Fibroblast of lung (primary cell): ENCODE measurements around the gene NCR1. TPM values are rescaled to one million over a fixed set of nuclear protein-coding genes. Genes with fewer than 3 reads are reported as not detected.

Experiments
- DNase-seq, 2 donors: peaks; one replicate each; pipeline versions ENCODE4 v3.0.0 to v3.0.0-alpha.2; 2010; ENCODE audit warnings: low read depth in 2 of 2
- H2AFZ ChIP-seq: 2 replicates; pipeline ENCODE4 v1.5.1; 2012; ENCODE audit warnings: low read length, control low read depth, inconsistent platforms
- H3K27ac ChIP-seq: 2 replicates; pipeline ENCODE4 v1.5.1; 2011; ENCODE audit warnings: low read length, control low read depth; ENCODE audit not compliant: insufficient read depth
- H3K27me3 ChIP-seq: 2 replicates; pipeline ENCODE4 v1.5.1; 2011; ENCODE audit warnings: mild to moderate bottlenecking, low read length; ENCODE audit not compliant: control insufficient read depth, insufficient read depth
- H3K36me3 ChIP-seq: 2 replicates; pipeline ENCODE4 v1.5.1; 2011; ENCODE audit warnings: low read length; ENCODE audit not compliant: control insufficient read depth, insufficient read depth
- H3K4me1 ChIP-seq: 2 replicates; pipeline ENCODE4 v1.5.1; 2011; ENCODE audit warnings: low read length; ENCODE audit not compliant: control insufficient read depth, insufficient read depth; ENCODE audit errors: extremely low read depth
- H3K4me2 ChIP-seq: 2 replicates; pipeline ENCODE4 v1.5.1; 2011; ENCODE audit warnings: low read length, control low read depth; ENCODE audit not compliant: insufficient read depth; ENCODE audit errors: extremely low read depth
- H3K4me3 ChIP-seq, 4 experiments: fragments of 200-600 bp in 1 of 4; sonication (generic) in 1 of 4; replicated peaks in 1 of 4; 2 replicates each; pipeline ENCODE4 v1.5.1; 2011 to 2016; ENCODE audit warnings: low read length in 4 of 4, low read depth in 3 of 4, mild to moderate bottlenecking in 3 of 4, control low read depth in 2 of 4, inconsistent platforms in 1 of 4, mixed read lengths in 1 of 4; ENCODE audit not compliant: insufficient read depth in 1 of 4; ENCODE audit errors: control extremely low read depth in 1 of 4
- H3K79me2 ChIP-seq: 2 replicates; pipeline ENCODE4 v1.5.1; 2012; ENCODE audit warnings: mild to moderate bottlenecking, low read length, inconsistent platforms; ENCODE audit not compliant: control insufficient read depth, insufficient read depth
- H3K9ac ChIP-seq: 2 replicates; pipeline ENCODE4 v1.5.1; 2011; ENCODE audit warnings: mild to moderate bottlenecking, low read length, control low read depth; ENCODE audit not compliant: insufficient read depth
- H3K9me3 ChIP-seq: 2 replicates; pipeline ENCODE4 v1.5.1; 2012; ENCODE audit warnings: low read depth, low read length; ENCODE audit not compliant: control insufficient read depth, insufficient read depth
- H4K20me1 ChIP-seq: 2 replicates; pipeline ENCODE4 v1.5.1; 2011; ENCODE audit warnings: low read length; ENCODE audit not compliant: control insufficient read depth, insufficient read depth; ENCODE audit errors: extremely low read depth
- EZH2 ChIP-seq: IDR thresholded peaks from 2 replicates; pipeline ENCODE4 v1.5.1; 2012; ENCODE audit warnings: low read length, control low read depth, mild to moderate bottlenecking; ENCODE audit errors: missing control alignments
- polyA plus RNA-seq, 2 donors: library from polyadenylated mRNA; depleted of rRNA in 1 of 2; stranded (reverse) in 1 of 2; unstranded in 1 of 2; fragments of >200 nt; gene quantifications; 2 replicates each; pipeline ENCODE4 v1.2.1, GENCODE V29; 2011 to 2012; ENCODE audit warnings: missing spikeins in 1 of 2
- total RNA-seq: library from RNA; depleted of rRNA; stranded (reverse); fragments of >200 nt; gene quantifications from 2 replicates; pipeline ENCODE4 v1.2.1, GENCODE V29; 2014
- TF ChIP-seq, protein P1 (sequence below), 2 donors: IDR thresholded peaks in 1 of 2; conservative IDR thresholded peaks in 1 of 2; 1 replicate in 1 of 2; 2 replicates in 1 of 2; pipeline ENCODE4 v1.5.1; 2011 to 2012; ENCODE audit warnings: low read length in 2 of 2, control low read depth in 1 of 2, inconsistent platforms in 1 of 2, low read depth in 1 of 2, mild to moderate bottlenecking in 1 of 2

Gene NCR1
- total and polyA plus RNA-seq, 2 donors (not counting 1 experiment from before 2014, with no cell fraction given), result not detected

DNA sequence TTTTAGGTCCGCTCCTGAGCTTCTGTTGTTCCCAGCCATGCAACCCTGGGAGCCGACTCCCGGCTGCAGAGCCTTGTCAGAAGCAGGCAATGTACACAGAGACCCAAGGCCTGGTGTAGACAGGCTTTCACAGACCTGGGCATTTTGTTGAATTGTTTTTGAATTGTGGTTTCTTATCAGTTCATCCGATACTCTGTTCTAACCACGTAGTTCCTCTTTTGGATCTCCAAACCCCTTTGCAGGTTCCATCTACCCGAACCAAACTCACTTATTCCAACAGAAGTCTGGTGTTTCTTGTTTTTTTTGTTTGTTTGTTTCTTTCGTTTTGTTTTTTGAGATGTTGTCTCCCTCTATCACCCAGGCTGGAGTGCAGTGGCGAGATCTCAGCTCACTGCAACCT lies 53.9 kb downstream of the NCR1 start:
- Histone ChIP-seq H2AFZ (no peak overlapping the region), H3K9ac (no peak overlapping the region), H3K4me3 (no peak overlapping the region), H3K9me3 (no peaks in the 10 kb centered on the region), H3K79me2 (no peaks in the 10 kb centered on the region), H3K4me2 (no peak overlapping the region), H3K27ac (no peak overlapping the region), H3K27me3 (no peaks in the 10 kb centered on the region), H3K36me3 (no peaks in the 10 kb centered on the region), H3K4me1 (no peaks in the 10 kb centered on the region), H4K20me1 (no peaks in the 10 kb centered on the region)
- TF ChIP-seq, protein P1, sequence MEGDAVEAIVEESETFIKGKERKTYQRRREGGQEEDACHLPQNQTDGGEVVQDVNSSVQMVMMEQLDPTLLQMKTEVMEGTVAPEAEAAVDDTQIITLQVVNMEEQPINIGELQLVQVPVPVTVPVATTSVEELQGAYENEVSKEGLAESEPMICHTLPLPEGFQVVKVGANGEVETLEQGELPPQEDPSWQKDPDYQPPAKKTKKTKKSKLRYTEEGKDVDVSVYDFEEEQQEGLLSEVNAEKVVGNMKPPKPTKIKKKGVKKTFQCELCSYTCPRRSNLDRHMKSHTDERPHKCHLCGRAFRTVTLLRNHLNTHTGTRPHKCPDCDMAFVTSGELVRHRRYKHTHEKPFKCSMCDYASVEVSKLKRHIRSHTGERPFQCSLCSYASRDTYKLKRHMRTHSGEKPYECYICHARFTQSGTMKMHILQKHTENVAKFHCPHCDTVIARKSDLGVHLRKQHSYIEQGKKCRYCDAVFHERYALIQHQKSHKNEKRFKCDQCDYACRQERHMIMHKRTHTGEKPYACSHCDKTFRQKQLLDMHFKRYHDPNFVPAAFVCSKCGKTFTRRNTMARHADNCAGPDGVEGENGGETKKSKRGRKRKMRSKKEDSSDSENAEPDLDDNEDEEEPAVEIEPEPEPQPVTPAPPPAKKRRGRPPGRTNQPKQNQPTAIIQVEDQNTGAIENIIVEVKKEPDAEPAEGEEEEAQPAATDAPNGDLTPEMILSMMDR (conservative IDR thresholded peaks at IDR 0.05 in 1 of 2, IDR thresholded peaks at IDR 0.05 in 1 of 2; ENCODE audit: low read depth in 1 of 2, low read length in 2 of 2), result no peak
- no peak for TF ChIP-seq EZH2
- DNase-seq, result no peak

Other genes with a start within 250 kb of the NCR1 start
- gene LILRB4, start 243.2 kb upstream of the NCR1 start, total RNA-seq, result not detected in 2 replicates
- gene LILRB4, start 243.2 kb upstream of the NCR1 start, polyA plus RNA-seq, result not detected in 2 replicates
- gene KIR3DL3, start 181.7 kb upstream of the NCR1 start, total RNA-seq, result not detected in 2 replicates
- not detected in 2 replicates for gene KIR3DL3, start 181.7 kb upstream of the NCR1 start, polyA plus RNA-seq
- gene KIR2DL3, start 167.6 kb upstream of the NCR1 start, total RNA-seq, result not detected in 2 replicates
- not detected in 2 replicates for gene KIR2DL3, start 167.6 kb upstream of the NCR1 start, polyA plus RNA-seq
- not detected in 2 replicates for gene KIR2DL1, start 136.4 kb upstream of the NCR1 start, total RNA-seq
- not detected in 2 replicates for gene KIR2DL1, start 136.4 kb upstream of the NCR1 start, polyA plus RNA-seq
- gene KIR2DL4, start 102.5 kb upstream of the NCR1 start, total RNA-seq, result not detected in 2 replicates
- gene KIR2DL4, start 102.5 kb upstream of the NCR1 start, polyA plus RNA-seq, result not detected in 2 replicates
- not detected in 2 replicates for gene KIR3DL1, start 89.7 kb upstream of the NCR1 start, total RNA-seq
- not detected in 2 replicates for gene KIR3DL1, start 89.7 kb upstream of the NCR1 start, polyA plus RNA-seq
- gene KIR2DS4, start 73.5 kb upstream of the NCR1 start, total RNA-seq, result not detected in 2 replicates
- not detected in 2 replicates for gene KIR2DS4, start 73.5 kb upstream of the NCR1 start, polyA plus RNA-seq
- not detected in 2 replicates for gene KIR3DL2, start 55.7 kb upstream of the NCR1 start, total RNA-seq
- gene KIR3DL2, start 55.7 kb upstream of the NCR1 start, polyA plus RNA-seq, result not detected in 2 replicates
- gene FCAR, start 31.9 kb upstream of the NCR1 start, total RNA-seq, result not detected in 2 replicates
- gene FCAR, start 31.9 kb upstream of the NCR1 start, polyA plus RNA-seq, result not detected in 2 replicates
- gene NLRP7, start 41.4 kb downstream of the NCR1 start, total RNA-seq, result not detected in 2 replicates
- not detected in 2 replicates for gene NLRP7, start 41.4 kb downstream of the NCR1 start, polyA plus RNA-seq
- under 0.01 and 0.17 TPM in 2 replicates for gene NLRP2, start 60.2 kb downstream of the NCR1 start, total RNA-seq
- gene NLRP2, start 60.2 kb downstream of the NCR1 start, polyA plus RNA-seq, result 0.05 and 0.37 TPM in 2 replicates
- not detected in 2 replicates for gene GP6, start 132.1 kb downstream of the NCR1 start, total RNA-seq
- 0.03 TPM in 1 of 2 replicates, not detected in the other for gene GP6, start 132.1 kb downstream of the NCR1 start, polyA plus RNA-seq
- 6.9 and 8.5 TPM in 2 replicates for gene RDH13, start 157.0 kb downstream of the NCR1 start, total RNA-seq
- 2.7 and 5.6 TPM in 2 replicates for gene RDH13, start 157.0 kb downstream of the NCR1 start, polyA plus RNA-seq
- 0.17 and 0.51 TPM in 2 replicates for gene EPS8L1, start 169.7 kb downstream of the NCR1 start, total RNA-seq
- gene EPS8L1, start 169.7 kb downstream of the NCR1 start, polyA plus RNA-seq, result 1.9 and 2.2 TPM in 2 replicates
- 25.2 and 32.9 TPM in 2 replicates for gene PPP1R12C, start 211.5 kb downstream of the NCR1 start, total RNA-seq
- 26.0 and 27.6 TPM in 2 replicates for gene PPP1R12C, start 211.5 kb downstream of the NCR1 start, polyA plus RNA-seq
- 7.4 and 10.4 TPM in 2 replicates for gene TNNT1, start 243.1 kb downstream of the NCR1 start, total RNA-seq
- gene TNNT1, start 243.1 kb downstream of the NCR1 start, polyA plus RNA-seq, result 1.4 and 1.7 TPM in 2 replicates